SH-SY5Y (cell line): ENCODE results near the gene USP25.

Experiments used
- GATA2 ChIP-seq: IDR thresholded peaks from 2 replicates; pipeline ENCODE4 v1.6.1; 2011; ENCODE audit warnings: mild to moderate bottlenecking, low read depth, low read length
- GATA3 ChIP-seq: IDR thresholded peaks from 2 replicates; pipeline ENCODE4 v1.6.1; 2011; ENCODE audit warnings: low read depth, mild to moderate bottlenecking, low read length, moderate library complexity

DNA sequence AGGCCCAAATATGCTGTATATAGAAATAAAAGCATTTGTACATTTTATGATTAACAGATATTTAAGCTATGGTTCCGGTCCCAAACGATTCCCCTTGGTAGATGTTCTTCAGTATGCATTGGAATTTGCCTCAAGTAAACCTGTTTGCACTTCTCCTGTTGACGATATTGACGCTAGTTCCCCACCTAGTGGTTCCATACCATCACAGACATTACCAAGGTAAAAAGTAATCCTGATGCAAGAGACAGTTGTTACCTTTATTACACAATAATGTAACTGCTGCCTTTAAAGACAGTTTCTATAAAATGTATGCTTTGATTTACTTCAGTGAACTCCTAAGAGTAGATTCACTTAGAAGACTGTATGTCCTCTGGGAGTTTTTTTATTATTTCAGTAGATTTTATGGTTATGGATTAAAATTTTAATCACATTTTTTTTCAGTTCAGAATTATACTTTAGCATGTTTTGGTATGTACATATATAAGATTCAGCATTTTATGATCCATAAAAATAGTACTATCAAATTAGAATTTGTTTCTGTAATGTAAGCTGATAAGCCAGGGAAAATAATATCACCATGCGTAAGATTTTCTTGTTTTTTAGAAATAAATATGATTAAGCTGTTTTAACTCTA is 96.5 kb downstream of the USP25 start:
- TF ChIP-seq GATA2 (no peak), GATA3 (no peak)
